ENCODE data around the gene GALM. TPM values are rescaled to one million over a fixed set of nuclear protein-coding genes. Genes with fewer than 3 reads are reported as not detected.
"Not testable (repeated sequence)": the region's sequence is repeated elsewhere in the genome, so short reads cannot be mapped to it uniquely, and the experiment has no call there.

Gene GALM
- total RNA-seq, 1 experiment from 2014 or later: 22.7 TPM

GRCh38 chr2:38706846-38707345 lies 41.0 kb downstream of the GALM start:
- no TSS peak for BruUV-seq (replicated peaks)
- CTCF ChIA-PET: no interaction called here

GRCh38 chr2:38708491-38708890 lies 42.6 kb downstream of the GALM start:
- H3K27ac ChIP-seq (ENCODE audit: low read length); H3K4me2 ChIP-seq (ENCODE audit: low read length); H3K9ac ChIP-seq (ENCODE audit: low read length); BruUV-seq (replicated peaks); H3K27me3 ChIP-seq (ENCODE audit: low read length); H3K4me3 ChIP-seq (ENCODE audit: low read length); H3K9me2 ChIP-seq (replicated peaks; ENCODE audit: low read length); H3K36me3 ChIP-seq (ENCODE audit: low read depth, low read length); H3K9me3 ChIP-seq (ENCODE audit: low read length); ATAC-seq; H3K79me2 ChIP-seq (ENCODE audit: low read length); H2AFZ ChIP-seq (ENCODE audit: low read length); H3F3A ChIP-seq (ENCODE audit: low read length, unreplicated experiment); DNase-seq; CTCF ChIA-PET; H4K20me1 ChIP-seq (ENCODE audit: low read length); POLR2A ChIA-PET (ENCODE audit: unreplicated experiment); intact Hi-C loops (cut with micrococcal nuclease); H3K4me1 ChIP-seq (ENCODE audit: insufficient read depth, low read length): not testable (repeated sequence)

More at GRCh38 chr2:38706846-38707345, 41.0 kb downstream of the GALM start:
- no peaks in the 10 kb centered on the region for H3K27me3 ChIP-seq (ENCODE audit: low read length)
- H3K4me2 ChIP-seq (ENCODE audit: low read length): no peak overlapping the region
- no peak overlapping the region for H3K4me3 ChIP-seq (ENCODE audit: low read length)
- no peak overlapping the region for H3K27ac ChIP-seq (ENCODE audit: low read length)
- H3K79me2 ChIP-seq (ENCODE audit: low read length): no peaks in the 10 kb centered on the region
- no peaks in the 10 kb centered on the region for H3K9me3 ChIP-seq (ENCODE audit: low read length)
- intact Hi-C loops (cut with micrococcal nuclease): no loop called here
- H3K4me1 ChIP-seq (ENCODE audit: insufficient read depth, low read length): 0 out of 2 replicates have a peak, but pooled peaks cover 3% of the 10 kb centered on the region
- POLR2A ChIA-PET (ENCODE audit: unreplicated experiment): no interaction called here
- H3K9ac ChIP-seq (ENCODE audit: low read length): no peak overlapping the region
- DNase-seq: no peak
- H3F3A ChIP-seq (ENCODE audit: low read length, unreplicated experiment): no peaks in the 10 kb centered on the region
- no peaks in the 10 kb centered on the region for H3K36me3 ChIP-seq (ENCODE audit: low read depth, low read length)
- H2AFZ ChIP-seq (ENCODE audit: low read length): no peak overlapping the region
- no peaks in the 10 kb centered on the region for H3K9me2 ChIP-seq (replicated peaks; ENCODE audit: low read length)
- H4K20me1 ChIP-seq (ENCODE audit: low read length): no peaks in the 10 kb centered on the region
- TF ChIP-seq EZH2 (IDR thresholded peaks at IDR 0.05; ENCODE audit: low read length, unreplicated experiment): no peak
- TF ChIP-seq CTCF (conservative IDR thresholded peaks at IDR 0.05; ENCODE audit: low read depth, low read length): no peak
- ATAC-seq: no peak

- no peak for TF ChIP-seq EZH2 (IDR thresholded peaks at IDR 0.05; ENCODE audit: low read length, unreplicated experiment)
- no peak for TF ChIP-seq CTCF (conservative IDR thresholded peaks at IDR 0.05; ENCODE audit: low read depth, low read length)
- no peak for TF ChIP-seq EZH2phosphoT487 (IDR thresholded peaks at IDR 0.05; ENCODE audit: borderline replicate concordance, low read length)
- intact Hi-C loops (cut with micrococcal nuclease): no loop called here
- H3K9me3 ChIP-seq (ENCODE audit: low read length): no peaks in the 10 kb centered on the region
Observed at GRCh38 chr2:38708900-38709566, 43.1 kb downstream of the GALM start.

More at GRCh38 chr2:38708900-38709566, 43.1 kb downstream of the GALM start:
- BruUV-seq (replicated peaks): no TSS peak
- ChIA-PET CTCF (no interaction called here), POLR2A (ENCODE audit: unreplicated experiment) (no interaction called here)
- Histone ChIP-seq H3K27ac (ENCODE audit: low read length) (no peak overlapping the region), H3K9me2 (replicated peaks; ENCODE audit: low read length) (no peaks in the 10 kb centered on the region), H2AFZ (ENCODE audit: low read length) (no peak overlapping the region), H3K9ac (ENCODE audit: low read length) (no peak overlapping the region), H3K4me3 (ENCODE audit: low read length) (no peak overlapping the region), H3F3A (ENCODE audit: low read length, unreplicated experiment) (no peaks in the 10 kb centered on the region), H3K4me1 (ENCODE audit: insufficient read depth, low read length) (no peaks in the 10 kb centered on the region), H4K20me1 (ENCODE audit: low read length) (no peaks in the 10 kb centered on the region), H3K4me2 (ENCODE audit: low read length) (no peak overlapping the region), H3K79me2 (ENCODE audit: low read length) (no peaks in the 10 kb centered on the region), H3K27me3 (ENCODE audit: low read length) (no peaks in the 10 kb centered on the region), H3K36me3 (ENCODE audit: low read depth, low read length) (no peaks in the 10 kb centered on the region)
- ATAC-seq (no peak), DNase-seq (no peak)

Data from PC-3 (cell line).